Fibroblast of lung (primary cell): ENCODE data around the gene LCLAT1. TPM values are rescaled to one million over a fixed set of nuclear protein-coding genes. Genes with fewer than 3 reads are reported as not detected.
A peak's percentile ranks its signal among the peaks of the same experiment; 100 is the strongest.

Experiments
- DNase-seq, 2 donors: peaks; one replicate each; pipeline versions ENCODE4 v3.0.0 to v3.0.0-alpha.2; 2010; ENCODE audit warnings: low read depth in 2 of 2
- H2AFZ ChIP-seq: 2 replicates; pipeline ENCODE4 v1.5.1; 2012; ENCODE audit warnings: low read length, control low read depth, inconsistent platforms
- H3K27ac ChIP-seq: 2 replicates; pipeline ENCODE4 v1.5.1; 2011; ENCODE audit warnings: low read length, control low read depth; ENCODE audit not compliant: insufficient read depth
- H3K27me3 ChIP-seq: 2 replicates; pipeline ENCODE4 v1.5.1; 2011; ENCODE audit warnings: mild to moderate bottlenecking, low read length; ENCODE audit not compliant: control insufficient read depth, insufficient read depth
- H3K36me3 ChIP-seq: 2 replicates; pipeline ENCODE4 v1.5.1; 2011; ENCODE audit warnings: low read length; ENCODE audit not compliant: control insufficient read depth, insufficient read depth
- H3K4me1 ChIP-seq: 2 replicates; pipeline ENCODE4 v1.5.1; 2011; ENCODE audit warnings: low read length; ENCODE audit not compliant: control insufficient read depth, insufficient read depth; ENCODE audit errors: extremely low read depth
- H3K4me2 ChIP-seq: 2 replicates; pipeline ENCODE4 v1.5.1; 2011; ENCODE audit warnings: low read length, control low read depth; ENCODE audit not compliant: insufficient read depth; ENCODE audit errors: extremely low read depth
- H3K4me3 ChIP-seq, 4 experiments: fragments of 200-600 bp in 1 of 4; sonication (generic) in 1 of 4; replicated peaks in 1 of 4; 2 replicates each; pipeline ENCODE4 v1.5.1; 2011 to 2016; ENCODE audit warnings: low read length in 4 of 4, low read depth in 3 of 4, mild to moderate bottlenecking in 3 of 4, control low read depth in 2 of 4, inconsistent platforms in 1 of 4, mixed read lengths in 1 of 4; ENCODE audit not compliant: insufficient read depth in 1 of 4; ENCODE audit errors: control extremely low read depth in 1 of 4
- H3K79me2 ChIP-seq: 2 replicates; pipeline ENCODE4 v1.5.1; 2012; ENCODE audit warnings: mild to moderate bottlenecking, low read length, inconsistent platforms; ENCODE audit not compliant: control insufficient read depth, insufficient read depth
- H3K9ac ChIP-seq: 2 replicates; pipeline ENCODE4 v1.5.1; 2011; ENCODE audit warnings: mild to moderate bottlenecking, low read length, control low read depth; ENCODE audit not compliant: insufficient read depth
- H3K9me3 ChIP-seq: 2 replicates; pipeline ENCODE4 v1.5.1; 2012; ENCODE audit warnings: low read depth, low read length; ENCODE audit not compliant: control insufficient read depth, insufficient read depth
- H4K20me1 ChIP-seq: 2 replicates; pipeline ENCODE4 v1.5.1; 2011; ENCODE audit warnings: low read length; ENCODE audit not compliant: control insufficient read depth, insufficient read depth; ENCODE audit errors: extremely low read depth
- CTCF ChIP-seq, 2 donors: IDR thresholded peaks in 1 of 2; conservative IDR thresholded peaks in 1 of 2; 1 replicate in 1 of 2; 2 replicates in 1 of 2; pipeline ENCODE4 v1.5.1; 2011 to 2012; ENCODE audit warnings: low read length in 2 of 2, control low read depth in 1 of 2, inconsistent platforms in 1 of 2, low read depth in 1 of 2, mild to moderate bottlenecking in 1 of 2
- EZH2 ChIP-seq: IDR thresholded peaks from 2 replicates; pipeline ENCODE4 v1.5.1; 2012; ENCODE audit warnings: low read length, control low read depth, mild to moderate bottlenecking; ENCODE audit errors: missing control alignments
- polyA plus RNA-seq, 2 donors: library from polyadenylated mRNA; depleted of rRNA in 1 of 2; stranded (reverse) in 1 of 2; unstranded in 1 of 2; fragments of >200 nt; gene quantifications; 2 replicates each; pipeline ENCODE4 v1.2.1, GENCODE V29; 2011 to 2012; ENCODE audit warnings: missing spikeins in 1 of 2
- total RNA-seq: library from RNA; depleted of rRNA; stranded (reverse); fragments of >200 nt; gene quantifications from 2 replicates; pipeline ENCODE4 v1.2.1, GENCODE V29; 2014

LCLAT1 gene
- total and polyA plus RNA-seq, 2 donors (not counting 1 experiment from before 2014, with no cell fraction given), result 43.3 to 45.9 TPM

- Histone ChIP-seq H3K4me1 (no peaks in the 10 kb centered on the region), H2AFZ (no peak overlapping the region), H3K9ac (no peak overlapping the region), H3K79me2 (no peaks in the 10 kb centered on the region), H3K27ac (no peak overlapping the region), H3K36me3 (no peaks in the 10 kb centered on the region), H3K9me3 (no peaks in the 10 kb centered on the region), H4K20me1 (no peaks in the 10 kb centered on the region), H3K4me2 (no peak overlapping the region), H3K4me3 (no peak overlapping the region), H3K27me3 (no peaks in the 10 kb centered on the region)
- DNase-seq, result no peak
- TF ChIP-seq EZH2 (no peak), CTCF (conservative IDR thresholded peaks at IDR 0.05 in 1 of 2, IDR thresholded peaks at IDR 0.05 in 1 of 2; ENCODE audit: low read depth in 1 of 2, low read length in 2 of 2) (no peak)
Measured at GRCh38 chr2:30480703-30481322, 33.8 kb downstream of the LCLAT1 start.

GRCh38 chr2:30481323-30481800, 34.3 kb downstream of the LCLAT1 start:
- no peak overlapping the region for H2AFZ ChIP-seq

GRCh38 chr2:30482011-30482410, 35.0 kb downstream of the LCLAT1 start:
- no peak for DNase-seq
- no peak overlapping the region for H3K4me2 ChIP-seq
- no peaks in the 10 kb centered on the region for H3K4me1 ChIP-seq
- H3K79me2 ChIP-seq, result no peaks in the 10 kb centered on the region
- no peak overlapping the region for H2AFZ ChIP-seq
- TF ChIP-seq EZH2, result no peak
- TF ChIP-seq CTCF (conservative IDR thresholded peaks at IDR 0.05 in 1 of 2, IDR thresholded peaks at IDR 0.05 in 1 of 2; ENCODE audit: low read depth in 1 of 2, low read length in 2 of 2), result no peak
- no peaks in the 10 kb centered on the region for H3K27me3 ChIP-seq
- H3K9ac ChIP-seq, result no peak overlapping the region
- H3K36me3 ChIP-seq, result no peaks in the 10 kb centered on the region
- H4K20me1 ChIP-seq, result no peaks in the 10 kb centered on the region
- no peak overlapping the region for H3K27ac ChIP-seq
- H3K9me3 ChIP-seq, result no peaks in the 10 kb centered on the region
- no peak overlapping the region for H3K4me3 ChIP-seq

More at GRCh38 chr2:30481323-30481800, 34.3 kb downstream of the LCLAT1 start:
- Histone ChIP-seq H3K4me3 (no peak overlapping the region), H3K27me3 (no peaks in the 10 kb centered on the region), H3K27ac (no peak overlapping the region), H4K20me1 (no peaks in the 10 kb centered on the region), H3K9me3 (no peaks in the 10 kb centered on the region), H3K4me2 (no peak overlapping the region), H3K9ac (no peak overlapping the region), H3K4me1 (no peaks in the 10 kb centered on the region), H3K36me3 (no peaks in the 10 kb centered on the region), H3K79me2 (no peaks in the 10 kb centered on the region)
- TF ChIP-seq EZH2, result no peak
- TF ChIP-seq CTCF (conservative IDR thresholded peaks at IDR 0.05 in 1 of 2, IDR thresholded peaks at IDR 0.05 in 1 of 2; ENCODE audit: low read depth in 1 of 2, low read length in 2 of 2), result no peak
- DNase-seq, result peak in 1 of 2 donors; percentile 48
